ENCODE data around the gene SLC28A2. TPM values are rescaled to one million over a fixed set of nuclear protein-coding genes. Genes with fewer than 3 reads are reported as not detected.

The SLC28A2 gene
- total and polyA plus RNA-seq, 12 donors, result under 0.01 to 0.37 (median 0.10) TPM; not detected in 6

DNA sequence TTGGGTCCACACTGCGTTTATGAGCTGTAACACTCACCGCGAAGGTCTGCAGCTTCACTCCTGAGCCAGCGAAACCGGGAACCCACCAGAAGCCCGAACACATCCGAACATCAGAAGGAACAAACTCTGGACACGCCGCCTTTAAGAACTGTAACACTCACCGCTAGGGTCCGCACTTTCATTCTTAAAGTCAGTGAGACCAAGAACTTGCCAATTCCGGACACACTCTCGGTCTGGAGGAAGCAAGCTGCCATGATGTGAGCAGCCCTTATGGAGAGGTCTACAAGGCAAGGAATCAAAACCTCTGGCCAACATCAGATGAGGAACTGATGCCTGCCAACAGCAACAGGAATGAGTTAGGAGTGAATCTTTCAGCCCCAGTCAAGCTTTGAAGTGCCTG, 62.9 kb downstream of the SLC28A2 start:
- Histone ChIP-seq H3K27me3 (no peaks in the 10 kb centered on the region), H3K9me3 (replicated peaks in 1 of 3) (no peaks in the 10 kb centered on the region), H3K4me3 (no peak overlapping the region), H3K4me1 (replicated peaks in 1 of 2) (no peaks in the 10 kb centered on the region), H3K27ac (no peak overlapping the region), H3K36me3 (replicated peaks in 1 of 2) (no peaks in the 10 kb centered on the region)
- 60 to 82% (median 65%) methylated on average over 6 to 13 of the region's 13 CpGs for WGBS, 4 donors
- intact Hi-C loops (cut with DNase I), result loop anchor here in 1 of 2 donors (10.0 kb wide), 1 partner anchor 80 kb away; no protein-coding TSS in a partner anchor
- DNase-seq, result peak in 6 of 7 donors; percentile 26 to 68 (median 50)
- no peak for TF ChIP-seq POLR2A (IDR thresholded peaks at IDR 0.05)
- TF ChIP-seq, protein P1, sequence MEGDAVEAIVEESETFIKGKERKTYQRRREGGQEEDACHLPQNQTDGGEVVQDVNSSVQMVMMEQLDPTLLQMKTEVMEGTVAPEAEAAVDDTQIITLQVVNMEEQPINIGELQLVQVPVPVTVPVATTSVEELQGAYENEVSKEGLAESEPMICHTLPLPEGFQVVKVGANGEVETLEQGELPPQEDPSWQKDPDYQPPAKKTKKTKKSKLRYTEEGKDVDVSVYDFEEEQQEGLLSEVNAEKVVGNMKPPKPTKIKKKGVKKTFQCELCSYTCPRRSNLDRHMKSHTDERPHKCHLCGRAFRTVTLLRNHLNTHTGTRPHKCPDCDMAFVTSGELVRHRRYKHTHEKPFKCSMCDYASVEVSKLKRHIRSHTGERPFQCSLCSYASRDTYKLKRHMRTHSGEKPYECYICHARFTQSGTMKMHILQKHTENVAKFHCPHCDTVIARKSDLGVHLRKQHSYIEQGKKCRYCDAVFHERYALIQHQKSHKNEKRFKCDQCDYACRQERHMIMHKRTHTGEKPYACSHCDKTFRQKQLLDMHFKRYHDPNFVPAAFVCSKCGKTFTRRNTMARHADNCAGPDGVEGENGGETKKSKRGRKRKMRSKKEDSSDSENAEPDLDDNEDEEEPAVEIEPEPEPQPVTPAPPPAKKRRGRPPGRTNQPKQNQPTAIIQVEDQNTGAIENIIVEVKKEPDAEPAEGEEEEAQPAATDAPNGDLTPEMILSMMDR (IDR thresholded peaks at IDR 0.05), result peak in 4 of 6 experiments; percentile 28 to 32 (median 30)

DNA sequence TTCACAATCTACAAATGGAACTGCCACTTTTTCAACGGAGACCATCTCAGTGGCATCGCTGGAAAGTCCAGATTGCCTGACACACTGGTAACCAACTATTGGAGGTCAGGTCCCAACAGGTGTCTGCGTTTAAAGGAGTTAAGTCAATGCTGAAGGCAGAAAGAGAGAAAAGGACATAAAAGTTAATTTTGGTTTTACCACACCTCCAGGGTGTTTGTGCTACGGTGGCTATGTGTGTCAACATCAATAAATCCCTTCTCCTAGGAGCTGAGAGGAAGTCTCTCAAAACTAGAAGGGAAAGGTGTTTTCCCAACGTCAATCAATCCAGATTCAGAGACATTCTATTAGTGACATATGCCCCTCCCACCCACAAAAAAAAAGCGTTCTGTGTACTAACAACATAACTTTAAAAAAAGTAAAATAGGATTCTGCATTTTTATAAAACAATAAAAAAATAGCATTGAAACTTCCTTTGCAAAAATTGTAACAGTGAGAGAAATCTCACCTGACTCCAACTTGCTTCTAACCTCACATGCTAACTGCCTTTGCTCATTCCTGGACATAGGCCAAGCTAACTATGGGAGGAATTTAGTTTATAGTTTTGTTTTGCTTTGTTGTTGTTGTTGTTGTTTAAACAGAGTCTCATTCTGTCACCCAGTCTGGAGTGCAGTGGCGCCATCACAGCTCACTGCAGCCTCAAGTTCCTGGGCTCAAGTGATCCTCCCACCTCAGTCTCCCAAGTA, 67.6 kb downstream of the SLC28A2 start:
- no peaks in the 10 kb centered on the region for H3K36me3 ChIP-seq (replicated peaks in 1 of 2)
- TF ChIP-seq, protein P1 (IDR thresholded peaks at IDR 0.05), result no peak
- TF ChIP-seq POLR2A (IDR thresholded peaks at IDR 0.05), result no peak
- no peaks in the 10 kb centered on the region for H3K9me3 ChIP-seq (replicated peaks in 1 of 3)
- no peaks in the 10 kb centered on the region for H3K27me3 ChIP-seq
- no peak overlapping the region for H3K27ac ChIP-seq
- intact Hi-C loops (cut with DNase I), result loop anchor here in 1 of 2 donors (10.0 kb wide), 1 partner anchor 75 kb away; no protein-coding TSS in a partner anchor
- no peaks in the 10 kb centered on the region for H3K4me1 ChIP-seq (replicated peaks in 1 of 2)
- H3K4me3 ChIP-seq, result no peak overlapping the region
- 74 to 79% (median 75%) methylated on average over 7 of the region's 7 CpGs for WGBS, 4 donors
- DNase-seq, result no peak

DNA sequence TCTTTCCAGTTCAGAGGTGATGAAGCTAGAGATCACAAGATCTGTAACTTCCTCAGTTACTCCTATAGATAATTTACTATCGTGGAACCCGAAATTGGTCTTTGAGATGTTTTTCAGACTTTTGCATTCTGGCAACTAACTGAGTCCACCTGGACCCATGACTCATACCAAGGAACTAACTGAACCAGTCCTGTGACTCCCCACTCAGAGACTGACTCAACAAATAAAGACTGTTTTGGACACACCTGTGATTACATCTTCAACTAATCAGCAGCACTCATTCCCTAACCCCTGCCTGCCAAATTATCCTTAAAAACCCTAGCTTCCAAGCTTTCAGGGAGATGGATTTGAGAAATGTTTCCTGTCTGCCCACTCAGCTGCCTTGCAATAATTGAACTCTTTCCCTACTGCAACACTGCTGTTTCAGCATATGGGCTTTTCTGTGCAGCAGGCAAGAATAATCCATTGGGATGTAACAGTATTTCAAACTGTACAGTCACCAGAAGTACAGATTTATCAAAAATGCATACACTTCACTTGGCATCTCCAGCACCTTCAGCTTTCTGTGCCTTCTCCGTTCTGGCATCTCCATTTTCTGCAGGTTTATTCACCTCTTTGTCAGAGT, 68.7 kb downstream of the SLC28A2 start:
- intact Hi-C loops (cut with DNase I), result no loop called here
- TF ChIP-seq, protein P1 (IDR thresholded peaks at IDR 0.05), result no peak
- TF ChIP-seq POLR2A (IDR thresholded peaks at IDR 0.05), result no peak

DNA sequence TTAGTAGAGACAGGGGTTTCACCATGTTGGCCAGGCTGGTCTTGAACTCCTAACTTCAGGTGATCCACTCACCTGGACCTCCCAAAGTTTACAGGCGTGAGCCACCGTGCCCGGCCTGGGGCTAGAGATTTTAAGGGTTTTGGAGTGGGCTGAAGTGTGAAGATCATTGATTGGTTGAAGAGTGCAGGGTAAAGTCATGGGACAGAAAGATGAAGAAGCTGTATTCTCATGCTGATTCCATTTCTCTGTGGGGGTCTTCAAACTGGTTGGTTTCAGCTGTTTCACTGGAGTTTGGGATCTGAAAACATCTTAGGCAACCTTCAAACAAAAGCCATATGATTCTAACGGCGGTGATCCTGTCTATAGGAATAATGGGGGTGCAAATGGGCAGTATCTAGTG, 74.2 kb downstream of the SLC28A2 start:
- intact Hi-C loops (cut with DNase I), result no loop called here
- 61 to 88% (median 69%) methylated on average over 5 of the region's 5 CpGs for WGBS, 4 donors
- H3K27me3 ChIP-seq, result no peaks in the 10 kb centered on the region

More for the DNA sequence above, 68.7 kb downstream of the SLC28A2 start:
- DNase-seq, result no peak
- H3K27me3 ChIP-seq, result no peaks in the 10 kb centered on the region
- H3K27ac ChIP-seq, result no peak overlapping the region
- H3K9me3 ChIP-seq (replicated peaks in 1 of 3), result no peaks in the 10 kb centered on the region
- no peaks in the 10 kb centered on the region for H3K36me3 ChIP-seq (replicated peaks in 1 of 2)
- H3K4me1 ChIP-seq (replicated peaks in 1 of 2), result no peaks in the 10 kb centered on the region
- WGBS, 4 donors, result 65 to 80% (median 74%) methylated on average over 3 of the region's 3 CpGs
- H3K4me3 ChIP-seq, result no peak overlapping the region

More for the DNA sequence above, 74.2 kb downstream of the SLC28A2 start:
- DNase-seq, result no peak
- no peaks in the 10 kb centered on the region for H3K9me3 ChIP-seq (replicated peaks in 1 of 3)
- no peak overlapping the region for H3K27ac ChIP-seq
- TF ChIP-seq POLR2A (IDR thresholded peaks at IDR 0.05), result no peak
- TF ChIP-seq, protein P1 (IDR thresholded peaks at IDR 0.05), result no peak
- no peak overlapping the region for H3K4me3 ChIP-seq
- no peaks in the 10 kb centered on the region for H3K4me1 ChIP-seq (replicated peaks in 1 of 2)
- no peaks in the 10 kb centered on the region for H3K36me3 ChIP-seq (replicated peaks in 1 of 2)
